GM15510 (cell line): ENCODE results near the gene TMCO2.

Experiments
- POLR2A ChIP-seq: IDR thresholded peaks from 3 replicates; pipeline ENCODE4 v1.6.1; 2011; ENCODE audit warnings: borderline replicate concordance; ENCODE audit not compliant: insufficient read length; ENCODE audit errors: extremely low read depth

Gene TMCO2

GRCh38 chr1:40247655-40248054 lies at the start of gene TMCO2:
TMCO2 (plus strand) TSS chr1:40247937; CDS start chr1:40247994, 57 bp downstream.
- TF ChIP-seq POLR2A, result no peak

GRCh38 chr1:40199126-40199525 lies 48.6 kb upstream of the TMCO2 start:
- TF ChIP-seq POLR2A, result no peak

- no peak for TF ChIP-seq POLR2A
Observed at GRCh38 chr1:40204856-40205255, 42.9 kb upstream of the TMCO2 start.

- no peak for TF ChIP-seq POLR2A
Observed at GRCh38 chr1:40210511-40211204, 37.1 kb upstream of the TMCO2 start.

- TF ChIP-seq POLR2A, result no peak
Observed at GRCh38 chr1:40218333-40218732, 29.4 kb upstream of the TMCO2 start.

GRCh38 chr1:40221977-40222772 lies 25.6 kb upstream of the TMCO2 start:
- TF ChIP-seq POLR2A, result no peak

GRCh38 chr1:40224040-40224439 lies 23.7 kb upstream of the TMCO2 start:
- no peak for TF ChIP-seq POLR2A

GRCh38 chr1:40226192-40226591 lies 21.5 kb upstream of the TMCO2 start:
- TF ChIP-seq POLR2A, result no peak

- TF ChIP-seq POLR2A, result no peak
Observed at GRCh38 chr1:40232444-40232843, 15.3 kb upstream of the TMCO2 start.

GRCh38 chr1:40239626-40240025 lies 8.1 kb upstream of the TMCO2 start:
- TF ChIP-seq POLR2A, result no peak

GRCh38 chr1:40240390-40240789 lies 7.3 kb upstream of the TMCO2 start:
- no peak for TF ChIP-seq POLR2A

- TF ChIP-seq POLR2A, result no peak
Observed at GRCh38 chr1:40241362-40241761, 6.4 kb upstream of the TMCO2 start.

- TF ChIP-seq POLR2A, result no peak
Observed at GRCh38 chr1:40243351-40243750, 4.4 kb upstream of the TMCO2 start.

GRCh38 chr1:40244138-40244744 lies 3.5 kb upstream of the TMCO2 start:
- TF ChIP-seq POLR2A, result no peak

- no peak for TF ChIP-seq POLR2A
Observed at GRCh38 chr1:40245686-40246085, 2.1 kb upstream of the TMCO2 start.
